Measurements from ENCODE around the gene UNC93B1. TPM values are rescaled to one million over a fixed set of nuclear protein-coding genes. Genes with fewer than 3 reads are reported as not detected.

Gene UNC93B1
- total and polyA plus RNA-seq, 2 of the 8 experiments (the other 6 are each of a cell fraction or from before 2014, with no cell fraction given): 18.9 to 34.3 TPM

GRCh38 chr11:68026391-68027105 lies 22.7 kb upstream of the UNC93B1 start:
- Histone ChIP-seq H2BK120ac (replicated peaks; ENCODE audit: low read depth, low read length) (no peak overlapping the region), H3K18ac (ENCODE audit: extremely low read depth, low read length) (no peak overlapping the region), H3K56ac (replicated peaks; ENCODE audit: insufficient read length, low read depth, low read length) (no peak overlapping the region), H4K8ac (ENCODE audit: extremely low read depth, insufficient read depth, low read length) (no peak overlapping the region), H3K4me1 (replicated peaks in 1 of 4; ENCODE audit: control insufficient read depth in 3 of 4, insufficient read depth in 4 of 4, low read length in 3 of 4) (peaks cover 0 to 7% (median 4%) of the 10 kb centered on the region in 4 experiments; a peak in 5 of 7 replicates), H3K9ac (replicated peaks in 1 of 4; ENCODE audit: extremely low read depth in 1 of 4, low read depth in 3 of 4, low read length in 3 of 4) (no peak overlapping the region), H2AK5ac (ENCODE audit: low read depth, low read length) (no peak overlapping the region), H3K23me2 (ENCODE audit: low read depth, low read length) (peaks cover 3% of the 10 kb centered on the region; the same call in 1 of the 2 replicates), H4K20me1 (replicated peaks in 1 of 2; ENCODE audit: control insufficient read depth in 1 of 2, insufficient read depth in 2 of 2, low read length in 2 of 2) (no peaks in the 10 kb centered on the region), H3K4ac (replicated peaks; ENCODE audit: insufficient read length, low read depth, low read length) (no peak overlapping the region), H3K9me3 (ENCODE audit: insufficient read depth in 2 of 2, low read depth in 1 of 2, low read length in 1 of 2) (no peaks in the 10 kb centered on the region), H2BK5ac (ENCODE audit: low read depth, low read length) (no peak overlapping the region), H3K23ac (ENCODE audit: insufficient read length) (no peak overlapping the region), H3K79me1 (ENCODE audit: low read depth, low read length) (peaks cover 7% of the 10 kb centered on the region; the same call in 1 of the 2 replicates), H2BK12ac (ENCODE audit: low read depth, low read length) (no peak overlapping the region), H4K91ac (replicated peaks; ENCODE audit: insufficient read length, low read length) (no peak overlapping the region), H3K4me3 (ENCODE audit: extremely low read depth in 1 of 4, insufficient read depth in 2 of 4, low read depth in 3 of 4, low read length in 4 of 4) (no peak overlapping the region), H3K27ac (ENCODE audit: low read depth, low read length) (no peak overlapping the region), H3K36me3 (ENCODE audit: control insufficient read depth in 2 of 4, insufficient read depth in 4 of 4, low read length in 3 of 4) (no peaks in the 10 kb centered on the region), H3K4me2 (ENCODE audit: insufficient read depth in 1 of 2, low read depth in 2 of 2, low read length in 2 of 2) (no peak overlapping the region), H2AFZ (ENCODE audit: low read length) (no peak overlapping the region), H3K79me2 (ENCODE audit: control insufficient read depth in 1 of 2, insufficient read depth in 2 of 2, low read length in 2 of 2) (peaks cover 0 to 8% of the 10 kb centered on the region in 2 experiments; a peak in 2 of 4 replicates), H2BK20ac (ENCODE audit: low read length) (no peak overlapping the region), H3K14ac (ENCODE audit: insufficient read length) (no peak overlapping the region), H2BK15ac (ENCODE audit: low read length) (no peak overlapping the region), H4K5ac (ENCODE audit: insufficient read length, low read depth, low read length) (no peak overlapping the region), H3K27me3 (replicated peaks in 1 of 4; ENCODE audit: control insufficient read depth in 3 of 4, extremely low read depth in 1 of 4, insufficient read depth in 3 of 4, low read length in 3 of 4) (no peaks in the 10 kb centered on the region)
- POLR2A ChIA-PET (ENCODE audit: partially characterized antibody): interaction anchor here (0.6 to 1.7 kb wide), 5 partner anchors 9 to 26 kb away, joined by 3 to 5 read pairs (median 4); partner anchors contain the start of gene TCIRG1
- WGBS, 2 experiments (ENCODE audit: extremely low coverage in 1 of 2, insufficient coverage in 1 of 2, insufficient read length in 1 of 2, insufficient replicate concordance in 2 of 2, low coverage in 1 of 2, low lambda C conversion rate in 2 of 2, missing lambda C conversion rate in 1 of 2): 96% methylated on average over 12 of the region's 18 CpGs; no CpG with 5 or more reads in 1 of the 2 experiments
- TF ChIP-seq BCL11A (IDR thresholded peaks at IDR 0.05; ENCODE audit: low read depth in 2 of 2, low read length in 2 of 2): no peak
- TF ChIP-seq ZNF274 (IDR thresholded peaks at IDR 0.05; ENCODE audit: borderline replicate concordance, extremely low read depth, low read length): no peak
- TF ChIP-seq YY1 (IDR thresholded peaks at IDR 0.05; ENCODE audit: low read depth, low read length): no peak
- TF ChIP-seq CEBPB (IDR thresholded peaks at IDR 0.05; ENCODE audit: low read depth, low read length): no peak
- TF ChIP-seq CHD1 (IDR thresholded peaks at IDR 0.05; ENCODE audit: low read depth, low read length): no peak
- TF ChIP-seq SUZ12 (IDR thresholded peaks at IDR 0.05; ENCODE audit: low read length): no peak
- CTCF ChIA-PET (ENCODE audit: partially characterized antibody): interaction anchor here (1.1 to 1.3 kb wide), 4 partner anchors 8 to 183 kb away, joined by 3 to 4 read pairs (median 4); no protein-coding TSS in a partner anchor
- DNase-seq (ENCODE audit: low read depth in 1 of 2, low spot score in 2 of 2): no peak
- no peak for FAIRE-seq

Data from H1 (cell line).